Effector memory CD4-positive, alpha-beta T cell (primary cell): ENCODE measurements around the gene DYRK1A.

Experiments used
- DNase-seq, 3 donors: peaks; one replicate each; pipeline ENCODE4 v3.0.0-alpha.2; 2020
- H3K27ac ChIP-seq: 2 replicates; pipeline ENCODE4 v1.7.0; 2013; ENCODE audit warnings: mild to moderate bottlenecking, low read length, moderate library complexity; ENCODE audit not compliant: insufficient read depth, poor library complexity, severe bottlenecking
- H3K27me3 ChIP-seq: replicated peaks from 2 replicates; pipeline ENCODE4 v1.7.0; 2013; ENCODE audit warnings: mild to moderate bottlenecking, low read length; ENCODE audit not compliant: insufficient read depth, control insufficient read depth, poor library complexity, severe bottlenecking
- H3K36me3 ChIP-seq: 2 replicates; pipeline ENCODE4 v1.7.0; 2013; ENCODE audit warnings: mild to moderate bottlenecking, low read length, moderate library complexity; ENCODE audit not compliant: control insufficient read depth, insufficient read depth
- H3K4me1 ChIP-seq: 2 replicates; pipeline ENCODE4 v1.7.0; 2013; ENCODE audit warnings: low read length, mild to moderate bottlenecking; ENCODE audit not compliant: control insufficient read depth, insufficient read depth, poor library complexity, severe bottlenecking
- H3K4me3 ChIP-seq: 2 replicates; pipeline ENCODE4 v1.7.0; 2013; ENCODE audit warnings: low read length, low read depth, mild to moderate bottlenecking; ENCODE audit not compliant: insufficient read depth, poor library complexity, severe bottlenecking
- H3K9me3 ChIP-seq: 2 replicates; pipeline ENCODE4 v1.7.0; 2013; ENCODE audit warnings: mild to moderate bottlenecking, low read length, moderate library complexity; ENCODE audit not compliant: control insufficient read depth

DYRK1A gene

GRCh38 chr21:37472581-37472980, 106.0 kb downstream of the DYRK1A start:
- H3K4me1 ChIP-seq, result peaks cover 4% of the 10 kb centered on the region
- H3K27ac ChIP-seq, result no peak overlapping the region
- peaks cover 9% of the 10 kb centered on the region for H3K36me3 ChIP-seq
- no peak for DNase-seq
- H3K9me3 ChIP-seq, result no peaks in the 10 kb centered on the region
- H3K27me3 ChIP-seq, result no peaks in the 10 kb centered on the region
- H3K4me3 ChIP-seq, result no peak overlapping the region

GRCh38 chr21:37473491-37473890, 106.9 kb downstream of the DYRK1A start:
- peaks cover 7% of the 10 kb centered on the region for H3K4me1 ChIP-seq
- no peak for DNase-seq
- no peak overlapping the region for H3K4me3 ChIP-seq
- H3K9me3 ChIP-seq, result no peaks in the 10 kb centered on the region
- no peak overlapping the region for H3K27ac ChIP-seq
- no peaks in the 10 kb centered on the region for H3K27me3 ChIP-seq
- peaks cover 9% of the 10 kb centered on the region for H3K36me3 ChIP-seq

GRCh38 chr21:37474342-37474741, 107.8 kb downstream of the DYRK1A start:
- Histone ChIP-seq H3K9me3 (no peaks in the 10 kb centered on the region), H3K36me3 (peaks cover 9% of the 10 kb centered on the region), H3K4me1 (peaks cover 7% of the 10 kb centered on the region), H3K27ac (no peak overlapping the region), H3K27me3 (no peaks in the 10 kb centered on the region), H3K4me3 (no peak overlapping the region)
- no peak for DNase-seq

- H3K4me1 ChIP-seq, result peaks cover 7% of the 10 kb centered on the region
- no peak overlapping the region for H3K4me3 ChIP-seq
- peaks cover 9% of the 10 kb centered on the region for H3K36me3 ChIP-seq
- H3K27me3 ChIP-seq, result no peaks in the 10 kb centered on the region
- no peaks in the 10 kb centered on the region for H3K9me3 ChIP-seq
- DNase-seq, result no peak
- H3K27ac ChIP-seq, result no peak overlapping the region
Observed at GRCh38 chr21:37475186-37475868, 108.8 kb downstream of the DYRK1A start.

- Histone ChIP-seq H3K9me3 (no peaks in the 10 kb centered on the region), H3K27me3 (no peaks in the 10 kb centered on the region), H3K36me3 (peaks cover 21% of the 10 kb centered on the region), H3K27ac (no peak overlapping the region), H3K4me1 (peaks cover 7% of the 10 kb centered on the region), H3K4me3 (no peak overlapping the region)
- DNase-seq, result no peak
Observed at GRCh38 chr21:37478794-37479193, 112.2 kb downstream of the DYRK1A start.

GRCh38 chr21:37483776-37484175, 117.2 kb downstream of the DYRK1A start:
- Histone ChIP-seq H3K27me3 (no peaks in the 10 kb centered on the region), H3K9me3 (no peaks in the 10 kb centered on the region), H3K36me3 (peaks cover 37% of the 10 kb centered on the region), H3K27ac (no peak overlapping the region), H3K4me3 (no peak overlapping the region), H3K4me1 (no peaks in the 10 kb centered on the region)
- DNase-seq, result no peak

GRCh38 chr21:37484535-37485474, 118.2 kb downstream of the DYRK1A start:
- DNase-seq, result no peak
- H3K36me3 ChIP-seq, result peaks cover 37% of the 10 kb centered on the region
- H3K27me3 ChIP-seq, result no peaks in the 10 kb centered on the region
- no peaks in the 10 kb centered on the region for H3K4me1 ChIP-seq
- H3K4me3 ChIP-seq, result no peak overlapping the region
- no peaks in the 10 kb centered on the region for H3K9me3 ChIP-seq
- H3K27ac ChIP-seq, result no peak overlapping the region

GRCh38 chr21:37489553-37489952, 123.0 kb downstream of the DYRK1A start:
- no peaks in the 10 kb centered on the region for H3K9me3 ChIP-seq
- H3K36me3 ChIP-seq, result peaks cover 31% of the 10 kb centered on the region
- DNase-seq, result no peak
- no peak overlapping the region for H3K27ac ChIP-seq
- H3K4me3 ChIP-seq, result no peak overlapping the region
- no peaks in the 10 kb centered on the region for H3K27me3 ChIP-seq
- no peaks in the 10 kb centered on the region for H3K4me1 ChIP-seq

- no peak for DNase-seq
- no peaks in the 10 kb centered on the region for H3K4me1 ChIP-seq
- no peaks in the 10 kb centered on the region for H3K27me3 ChIP-seq
- H3K36me3 ChIP-seq, result peaks cover 27% of the 10 kb centered on the region
- no peak overlapping the region for H3K4me3 ChIP-seq
- H3K27ac ChIP-seq, result no peak overlapping the region
- H3K9me3 ChIP-seq, result no peaks in the 10 kb centered on the region
Observed at GRCh38 chr21:37490084-37490483, 123.5 kb downstream of the DYRK1A start.

GRCh38 chr21:37496972-37497371, 130.4 kb downstream of the DYRK1A start:
- Histone ChIP-seq H3K36me3 (peaks cover 31% of the 10 kb centered on the region), H3K4me3 (no peak overlapping the region), H3K4me1 (no peaks in the 10 kb centered on the region), H3K27me3 (no peaks in the 10 kb centered on the region), H3K9me3 (no peaks in the 10 kb centered on the region), H3K27ac (no peak overlapping the region)
- no peak for DNase-seq
